SK-N-SH (cell line): ENCODE data around the gene BAG3.

ENCODE experiments used
- ELF1 ChIP-seq: IDR thresholded peaks from 2 replicates; pipeline ENCODE4 v1.4.0; 2012
- EZH2phosphoT487 ChIP-seq: fragments of 200-600 bp; sonication (generic); IDR thresholded peaks from 2 replicates; pipeline ENCODE4 v1.6.1; 2017; ENCODE audit warnings: low read depth, mixed run types, mild to moderate bottlenecking, antibody characterized with exemption, moderate library complexity, borderline replicate concordance
- FOSL2 ChIP-seq: IDR thresholded peaks from 2 replicates; pipeline ENCODE4 v1.4.0; 2012; ENCODE audit warnings: low read depth, mild to moderate bottlenecking, moderate library complexity, borderline replicate concordance
- MXI1 ChIP-seq: IDR thresholded peaks from 2 replicates; pipeline ENCODE4 v1.6.1; 2012; ENCODE audit warnings: mild to moderate bottlenecking, low read depth, low read length, improper control_type of control experiment
- NRF1 ChIP-seq: IDR thresholded peaks from 2 replicates; pipeline ENCODE4 v1.6.1; 2012; ENCODE audit warnings: low read depth, mild to moderate bottlenecking, low read length
- POLR2AphosphoS5 ChIP-seq: IDR thresholded peaks from 2 replicates; pipeline ENCODE4 v1.6.1; 2012; ENCODE audit warnings: low read depth, low read length
- RAD21 ChIP-seq: IDR thresholded peaks from 2 replicates; pipeline ENCODE4 v1.6.1; 2012; ENCODE audit warnings: mild to moderate bottlenecking, low read length
- RXRA ChIP-seq: IDR thresholded peaks from 2 replicates; pipeline ENCODE4 v1.4.0; 2012; ENCODE audit warnings: low read depth, mild to moderate bottlenecking, borderline replicate concordance
- TAF1 ChIP-seq: IDR thresholded peaks from 2 replicates; pipeline ENCODE4 v1.6.1; 2012; ENCODE audit warnings: low read depth, mild to moderate bottlenecking, low read length, moderate library complexity, borderline replicate concordance
- TEAD4 ChIP-seq: IDR thresholded peaks from 2 replicates; pipeline ENCODE4 v1.4.0; 2012; ENCODE audit warnings: mild to moderate bottlenecking, borderline replicate concordance; ENCODE audit not compliant: insufficient read depth
- YY1 ChIP-seq: IDR thresholded peaks from 2 replicates; pipeline ENCODE4 v1.4.0; 2012; ENCODE audit warnings: low read depth, mild to moderate bottlenecking
- TF ChIP-seq, protein P1 (sequence below): fragments of 200-600 bp; sonication (generic); IDR thresholded peaks from 2 replicates; pipeline ENCODE4 v1.6.1; 2017; ENCODE audit warnings: antibody characterized with exemption, mild to moderate bottlenecking, moderate library complexity
- TF ChIP-seq, protein P2 (sequence below): IDR thresholded peaks from 2 replicates; pipeline ENCODE4 v1.4.0; 2012; ENCODE audit warnings: low read depth

DNA sequence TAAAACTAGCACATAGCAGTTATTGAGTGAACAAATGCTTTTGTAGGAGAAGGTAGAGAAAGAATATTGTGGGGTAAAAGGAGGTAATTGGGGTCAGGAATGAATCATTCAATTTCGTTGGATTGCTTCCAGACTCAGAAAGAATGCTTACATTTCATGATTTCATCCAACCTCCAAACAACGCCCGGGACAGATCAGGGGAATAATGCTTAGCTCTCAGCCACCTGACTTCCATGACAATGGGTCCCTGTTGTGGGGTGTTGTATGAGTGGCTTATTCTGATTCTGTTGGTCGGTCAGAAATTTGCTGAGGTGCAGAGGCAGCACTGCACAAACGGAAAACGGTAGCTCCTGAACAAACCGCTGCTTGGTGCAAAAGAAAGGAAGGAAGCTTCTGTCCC is 50.7 kb downstream of the BAG3 start:
- TF ChIP-seq POLR2AphosphoS5, result no peak
- TF ChIP-seq, protein P1, sequence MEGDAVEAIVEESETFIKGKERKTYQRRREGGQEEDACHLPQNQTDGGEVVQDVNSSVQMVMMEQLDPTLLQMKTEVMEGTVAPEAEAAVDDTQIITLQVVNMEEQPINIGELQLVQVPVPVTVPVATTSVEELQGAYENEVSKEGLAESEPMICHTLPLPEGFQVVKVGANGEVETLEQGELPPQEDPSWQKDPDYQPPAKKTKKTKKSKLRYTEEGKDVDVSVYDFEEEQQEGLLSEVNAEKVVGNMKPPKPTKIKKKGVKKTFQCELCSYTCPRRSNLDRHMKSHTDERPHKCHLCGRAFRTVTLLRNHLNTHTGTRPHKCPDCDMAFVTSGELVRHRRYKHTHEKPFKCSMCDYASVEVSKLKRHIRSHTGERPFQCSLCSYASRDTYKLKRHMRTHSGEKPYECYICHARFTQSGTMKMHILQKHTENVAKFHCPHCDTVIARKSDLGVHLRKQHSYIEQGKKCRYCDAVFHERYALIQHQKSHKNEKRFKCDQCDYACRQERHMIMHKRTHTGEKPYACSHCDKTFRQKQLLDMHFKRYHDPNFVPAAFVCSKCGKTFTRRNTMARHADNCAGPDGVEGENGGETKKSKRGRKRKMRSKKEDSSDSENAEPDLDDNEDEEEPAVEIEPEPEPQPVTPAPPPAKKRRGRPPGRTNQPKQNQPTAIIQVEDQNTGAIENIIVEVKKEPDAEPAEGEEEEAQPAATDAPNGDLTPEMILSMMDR, result no peak
- no peak for TF ChIP-seq RAD21
- TF ChIP-seq EZH2phosphoT487, result no peak
- TF ChIP-seq, protein P2, sequence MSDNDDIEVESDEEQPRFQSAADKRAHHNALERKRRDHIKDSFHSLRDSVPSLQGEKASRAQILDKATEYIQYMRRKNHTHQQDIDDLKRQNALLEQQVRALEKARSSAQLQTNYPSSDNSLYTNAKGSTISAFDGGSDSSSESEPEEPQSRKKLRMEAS, result no peak
- no peak for TF ChIP-seq RXRA
- no peak for TF ChIP-seq NRF1
- no peak for TF ChIP-seq TAF1
- no peak for TF ChIP-seq YY1
- TF ChIP-seq FOSL2, result no peak
- no peak for TF ChIP-seq MXI1
- TF ChIP-seq TEAD4, result no peak
- TF ChIP-seq ELF1, result no peak
